ENCODE measurements around the gene POTEM.
"Not testable (repeated sequence)": the region's sequence is repeated elsewhere in the genome, so short reads cannot be mapped to it uniquely, and the experiment has no call there.

POTEM gene

GRCh38 chr14:18967134-18967533 lies at the start of gene POTEM:
Gene POTEM (plus strand): TSS chr14:18967434. CDS start chr14:18967486, 52 bp downstream.
- not testable (repeated sequence) for H3K4me1 ChIP-seq (ENCODE audit: control insufficient read depth, insufficient read depth, low read length); DNase-seq (ENCODE audit: low read depth, low spot score); H3K9me3 ChIP-seq (ENCODE audit: control insufficient read depth, insufficient read depth, low read length); H3K27me3 ChIP-seq (ENCODE audit: control insufficient read depth, insufficient read depth, low read length); H3K36me3 ChIP-seq (ENCODE audit: control insufficient read depth, insufficient read depth, low read length); H3K27ac ChIP-seq (ENCODE audit: low read length); H3K4me3 ChIP-seq (ENCODE audit: low read length)
- WGBS (ENCODE audit: insufficient coverage, insufficient read length), result no CpG with 5 or more reads among the region's 13 CpGs

GRCh38 chr14:18918345-18918744 lies 48.9 kb upstream of the POTEM start:
- not testable (repeated sequence) for H3K36me3 ChIP-seq (ENCODE audit: control insufficient read depth, insufficient read depth, low read length); H3K9me3 ChIP-seq (ENCODE audit: control insufficient read depth, insufficient read depth, low read length); H3K4me1 ChIP-seq (ENCODE audit: control insufficient read depth, insufficient read depth, low read length); DNase-seq (ENCODE audit: low read depth, low spot score); H3K27ac ChIP-seq (ENCODE audit: low read length); H3K4me3 ChIP-seq (ENCODE audit: low read length); H3K27me3 ChIP-seq (ENCODE audit: control insufficient read depth, insufficient read depth, low read length)
- 100% methylated on average over 5 of the region's 8 CpGs for WGBS (ENCODE audit: insufficient coverage, insufficient read length)

- WGBS (ENCODE audit: insufficient coverage, insufficient read length), result no CpG with 5 or more reads among the region's 19 CpGs
- H3K4me1 ChIP-seq (ENCODE audit: control insufficient read depth, insufficient read depth, low read length); H3K27ac ChIP-seq (ENCODE audit: low read length); DNase-seq (ENCODE audit: low read depth, low spot score); H3K27me3 ChIP-seq (ENCODE audit: control insufficient read depth, insufficient read depth, low read length); H3K36me3 ChIP-seq (ENCODE audit: control insufficient read depth, insufficient read depth, low read length); H3K9me3 ChIP-seq (ENCODE audit: control insufficient read depth, insufficient read depth, low read length); H3K4me3 ChIP-seq (ENCODE audit: low read length): not testable (repeated sequence)
These were observed 47.2 kb upstream of the POTEM start for GRCh38 chr14:18920052-18920451.

GRCh38 chr14:18921055-18921701 lies 46.1 kb upstream of the POTEM start:
- not testable (repeated sequence) for H3K27ac ChIP-seq (ENCODE audit: low read length); H3K36me3 ChIP-seq (ENCODE audit: control insufficient read depth, insufficient read depth, low read length); H3K4me1 ChIP-seq (ENCODE audit: control insufficient read depth, insufficient read depth, low read length); H3K9me3 ChIP-seq (ENCODE audit: control insufficient read depth, insufficient read depth, low read length); DNase-seq (ENCODE audit: low read depth, low spot score); H3K27me3 ChIP-seq (ENCODE audit: control insufficient read depth, insufficient read depth, low read length); H3K4me3 ChIP-seq (ENCODE audit: low read length)
- no CpG with 5 or more reads among the region's 5 CpGs for WGBS (ENCODE audit: insufficient coverage, insufficient read length)

GRCh38 chr14:18936848-18937247 lies 30.4 kb upstream of the POTEM start:
- not testable (repeated sequence) for H3K9me3 ChIP-seq (ENCODE audit: control insufficient read depth, insufficient read depth, low read length)

GRCh38 chr14:18938733-18939132 lies 28.5 kb upstream of the POTEM start:
- H3K4me3 ChIP-seq (ENCODE audit: low read length); H3K36me3 ChIP-seq (ENCODE audit: control insufficient read depth, insufficient read depth, low read length); H3K4me1 ChIP-seq (ENCODE audit: control insufficient read depth, insufficient read depth, low read length); H3K27ac ChIP-seq (ENCODE audit: low read length); H3K9me3 ChIP-seq (ENCODE audit: control insufficient read depth, insufficient read depth, low read length); DNase-seq (ENCODE audit: low read depth, low spot score); H3K27me3 ChIP-seq (ENCODE audit: control insufficient read depth, insufficient read depth, low read length): not testable (repeated sequence)
- no CpG with 5 or more reads among the region's 2 CpGs for WGBS (ENCODE audit: insufficient coverage, insufficient read length)

More at GRCh38 chr14:18936848-18937247, 30.4 kb upstream of the POTEM start:
- H3K4me3 ChIP-seq (ENCODE audit: low read length); H3K36me3 ChIP-seq (ENCODE audit: control insufficient read depth, insufficient read depth, low read length); H3K27me3 ChIP-seq (ENCODE audit: control insufficient read depth, insufficient read depth, low read length); DNase-seq (ENCODE audit: low read depth, low spot score); H3K27ac ChIP-seq (ENCODE audit: low read length); H3K4me1 ChIP-seq (ENCODE audit: control insufficient read depth, insufficient read depth, low read length): not testable (repeated sequence)
- WGBS (ENCODE audit: insufficient coverage, insufficient read length), result no CpG with 5 or more reads among the region's 9 CpGs

GRCh38 chr14:18949939-18950338 lies 17.3 kb upstream of the POTEM start:
- not testable (repeated sequence) for H3K27me3 ChIP-seq (ENCODE audit: control insufficient read depth, insufficient read depth, low read length); H3K9me3 ChIP-seq (ENCODE audit: control insufficient read depth, insufficient read depth, low read length); DNase-seq (ENCODE audit: low read depth, low spot score); H3K4me1 ChIP-seq (ENCODE audit: control insufficient read depth, insufficient read depth, low read length); H3K27ac ChIP-seq (ENCODE audit: low read length); H3K4me3 ChIP-seq (ENCODE audit: low read length); H3K36me3 ChIP-seq (ENCODE audit: control insufficient read depth, insufficient read depth, low read length)
- no CpG with 5 or more reads among the region's 6 CpGs for WGBS (ENCODE audit: insufficient coverage, insufficient read length)

- not testable (repeated sequence) for H3K4me1 ChIP-seq (ENCODE audit: control insufficient read depth, insufficient read depth, low read length); H3K4me3 ChIP-seq (ENCODE audit: low read length); H3K27ac ChIP-seq (ENCODE audit: low read length); H3K27me3 ChIP-seq (ENCODE audit: control insufficient read depth, insufficient read depth, low read length); H3K9me3 ChIP-seq (ENCODE audit: control insufficient read depth, insufficient read depth, low read length); DNase-seq (ENCODE audit: low read depth, low spot score); H3K36me3 ChIP-seq (ENCODE audit: control insufficient read depth, insufficient read depth, low read length)
- WGBS (ENCODE audit: insufficient coverage, insufficient read length), result no CpG with 5 or more reads among the region's 9 CpGs
These were observed 14.1 kb upstream of the POTEM start for GRCh38 chr14:18953085-18953484.

- not testable (repeated sequence) for DNase-seq (ENCODE audit: low read depth, low spot score); H3K36me3 ChIP-seq (ENCODE audit: control insufficient read depth, insufficient read depth, low read length); H3K9me3 ChIP-seq (ENCODE audit: control insufficient read depth, insufficient read depth, low read length); H3K27me3 ChIP-seq (ENCODE audit: control insufficient read depth, insufficient read depth, low read length); H3K4me1 ChIP-seq (ENCODE audit: control insufficient read depth, insufficient read depth, low read length); H3K4me3 ChIP-seq (ENCODE audit: low read length); H3K27ac ChIP-seq (ENCODE audit: low read length)
- WGBS (ENCODE audit: insufficient coverage, insufficient read length), result no CpG with 5 or more reads among the region's 6 CpGs
These were observed 11.4 kb upstream of the POTEM start for GRCh38 chr14:18955816-18956215.

GRCh38 chr14:18961576-18961975 lies 5.7 kb upstream of the POTEM start:
- WGBS (ENCODE audit: insufficient coverage, insufficient read length), result no CpG with 5 or more reads among the region's 2 CpGs
- H3K27me3 ChIP-seq (ENCODE audit: control insufficient read depth, insufficient read depth, low read length); H3K27ac ChIP-seq (ENCODE audit: low read length); DNase-seq (ENCODE audit: low read depth, low spot score); H3K36me3 ChIP-seq (ENCODE audit: control insufficient read depth, insufficient read depth, low read length); H3K4me3 ChIP-seq (ENCODE audit: low read length); H3K9me3 ChIP-seq (ENCODE audit: control insufficient read depth, insufficient read depth, low read length); H3K4me1 ChIP-seq (ENCODE audit: control insufficient read depth, insufficient read depth, low read length): not testable (repeated sequence)

- H3K4me1 ChIP-seq (ENCODE audit: control insufficient read depth, insufficient read depth, low read length); H3K27me3 ChIP-seq (ENCODE audit: control insufficient read depth, insufficient read depth, low read length); H3K9me3 ChIP-seq (ENCODE audit: control insufficient read depth, insufficient read depth, low read length); H3K36me3 ChIP-seq (ENCODE audit: control insufficient read depth, insufficient read depth, low read length); H3K4me3 ChIP-seq (ENCODE audit: low read length); DNase-seq (ENCODE audit: low read depth, low spot score); H3K27ac ChIP-seq (ENCODE audit: low read length): not testable (repeated sequence)
- WGBS (ENCODE audit: insufficient coverage, insufficient read length), result no CpG with 5 or more reads among the region's 6 CpGs
These were observed 5.1 kb upstream of the POTEM start for GRCh38 chr14:18962143-18962542.
